ENCODE measurements around the gene PEDS1. TPM values are rescaled to one million over a fixed set of nuclear protein-coding genes. Genes with fewer than 3 reads are reported as not detected.

The PEDS1 gene
- total and polyA plus RNA-seq, 2 of the 13 experiments (the other 11 are each of a cell fraction or from before 2014, with no cell fraction given): 30.5 to 93.9 TPM

GRCh38 chr20:50192364-50193198 is 39.1 kb upstream of the PEDS1 start (continued):
- TF ChIP-seq ZNF770 (CRISPR knock-in tag; IDR thresholded peaks at IDR 0.05): no peak
- TF ChIP-seq RAD21 (CRISPR knock-in tag; IDR thresholded peaks at IDR 0.05): peak; percentile 12; the same call in 1 of the 2 replicates
- TF ChIP-seq CCDC6 (CRISPR knock-in tag; IDR thresholded peaks at IDR 0.05): no peak; the same call in 1 of the 2 replicates
- TF ChIP-seq ARNT2 (CRISPR knock-in tag; IDR thresholded peaks at IDR 0.05; ENCODE audit: low read depth): no peak; the same call in none of the 2 replicates
- TF ChIP-seq ZEB1 (IDR thresholded peaks at IDR 0.05; ENCODE audit: insufficient replicate concordance, low read depth): no peak
- peak; percentile 57; the same call in 1 of the 2 replicates for TF ChIP-seq ZNF281 (CRISPR knock-in tag; IDR thresholded peaks at IDR 0.05; ENCODE audit: borderline replicate concordance)
- no peak for TF ChIP-seq ZNF296 (CRISPR knock-in tag; conservative IDR thresholded peaks at IDR 0.05)
- no peak for TF ChIP-seq ZNF780A (CRISPR knock-in tag; IDR thresholded peaks at IDR 0.05)
- no peak for TF ChIP-seq SOX6 (IDR thresholded peaks at IDR 0.05)
- TF ChIP-seq SOX6 (CRISPR knock-in tag; IDR thresholded peaks at IDR 0.05): no peak; the same call in 1 of the 2 replicates
- no peak for TF ChIP-seq THYN1 (CRISPR knock-in tag; IDR thresholded peaks at IDR 0.05; ENCODE audit: borderline replicate concordance, low read depth)
- 0 out of 2 replicates have a peak, but pooled peaks have one; percentile 29 for TF ChIP-seq ZNF292 (CRISPR knock-in tag; IDR thresholded peaks at IDR 0.05; ENCODE audit: borderline replicate concordance, low read depth)
- peak; percentile 59 for TF ChIP-seq TBL1XR1 (IDR thresholded peaks at IDR 0.05; ENCODE audit: borderline replicate concordance, low read length, partially characterized antibody)
- TF ChIP-seq HES4 (CRISPR knock-in tag; IDR thresholded peaks at IDR 0.05; ENCODE audit: borderline replicate concordance): peak; percentile 60; the same call in 1 of the 2 replicates
- peak; percentile 54; the same call in 1 of the 2 replicates for TF ChIP-seq HNF4G (IDR thresholded peaks at IDR 0.05; ENCODE audit: borderline replicate concordance, low read depth, low read length)
- no peak for TF ChIP-seq HNF4G (CRISPR knock-in tag; IDR thresholded peaks at IDR 0.05; ENCODE audit: borderline replicate concordance, low read depth)
- TF ChIP-seq ZBTB14 (CRISPR knock-in tag; IDR thresholded peaks at IDR 0.05): no peak
- peak; percentile 84 for TF ChIP-seq BHLHE40 (IDR thresholded peaks at IDR 0.05; ENCODE audit: low read length)
- TF ChIP-seq SMAD3 (CRISPR knock-in tag; IDR thresholded peaks at IDR 0.05): peak; percentile 75; the same call in 1 of the 2 replicates
- no peak for TF ChIP-seq THAP8 (CRISPR knock-in tag; IDR thresholded peaks at IDR 0.05; ENCODE audit: borderline replicate concordance)
- TF ChIP-seq MXD3 (CRISPR knock-in tag; IDR thresholded peaks at IDR 0.05): peak; percentile 90; the same call in 1 of the 2 replicates

Data from HepG2 (cell line).